NCI-H82 treated with DMSO at 0.1 percent for 48 hours (cell line): ENCODE measurements around the gene FHDC1.

Source experiments
- DNase-seq: peaks from one replicate; lab custom pipeline; 2025; ENCODE audit not compliant: unreplicated experiment; lab: John Stamatoyannopoulos, UW

Gene FHDC1

DNA sequence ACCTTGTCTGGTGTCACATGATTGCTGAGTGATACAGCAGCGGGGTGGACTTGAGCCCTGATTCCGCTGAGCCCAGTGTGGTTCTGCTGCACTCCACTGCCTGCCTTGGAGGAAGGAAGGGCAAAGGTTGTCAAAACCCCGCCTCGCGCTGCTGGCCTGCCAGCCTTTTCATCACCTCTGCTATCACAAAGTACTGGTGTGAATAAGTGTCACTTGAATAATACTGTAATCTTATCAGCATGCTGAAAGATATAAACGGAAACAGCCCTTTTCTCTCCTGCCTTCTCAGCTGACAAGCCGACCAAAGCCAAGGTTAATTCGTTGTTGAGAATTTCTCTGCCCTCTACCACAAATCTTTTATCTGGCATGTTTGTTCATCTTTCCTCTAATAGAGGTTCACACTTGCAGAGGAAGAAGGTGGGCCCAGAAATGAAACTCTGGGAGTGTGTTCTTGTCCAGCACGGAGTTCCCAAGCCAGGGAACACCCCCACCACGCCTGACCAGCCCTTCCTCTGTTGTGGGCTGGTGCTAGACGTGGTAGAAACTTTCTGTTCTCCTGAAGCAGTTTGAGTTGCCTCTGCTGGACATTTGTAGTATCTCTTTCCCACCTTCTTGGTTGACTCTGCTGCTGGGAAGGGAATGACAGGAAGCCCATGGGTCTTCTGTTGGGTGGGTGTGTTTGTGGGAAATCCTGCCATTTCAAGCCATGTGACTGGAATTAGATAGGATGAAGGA, 21.5 kb downstream of the FHDC1 start:
- DNase-seq: no peak

- DNase-seq: no peak
Measured at GRCh38 chr4:152959080-152959479, 23.0 kb downstream of the FHDC1 start.

DNA sequence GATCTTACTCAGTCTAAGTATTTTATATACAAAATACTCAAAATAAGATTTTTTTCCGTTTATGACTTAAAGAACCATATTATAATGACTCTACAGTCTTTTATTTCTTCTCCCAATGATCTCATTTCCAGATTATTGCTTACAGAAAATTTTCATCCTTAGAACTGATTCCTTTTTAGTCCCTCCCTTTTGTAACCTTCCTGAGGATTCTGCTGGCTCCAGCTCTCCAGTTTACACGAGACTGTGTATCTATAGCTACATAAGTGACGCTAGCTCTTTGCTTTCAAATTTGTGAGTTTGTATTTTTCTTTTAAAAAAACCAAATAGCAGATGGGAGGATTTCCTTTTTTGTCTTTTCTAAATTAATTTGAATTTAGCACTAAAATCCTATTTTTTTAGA, 24.0 kb downstream of the FHDC1 start:
- DNase-seq: no peak

DNA sequence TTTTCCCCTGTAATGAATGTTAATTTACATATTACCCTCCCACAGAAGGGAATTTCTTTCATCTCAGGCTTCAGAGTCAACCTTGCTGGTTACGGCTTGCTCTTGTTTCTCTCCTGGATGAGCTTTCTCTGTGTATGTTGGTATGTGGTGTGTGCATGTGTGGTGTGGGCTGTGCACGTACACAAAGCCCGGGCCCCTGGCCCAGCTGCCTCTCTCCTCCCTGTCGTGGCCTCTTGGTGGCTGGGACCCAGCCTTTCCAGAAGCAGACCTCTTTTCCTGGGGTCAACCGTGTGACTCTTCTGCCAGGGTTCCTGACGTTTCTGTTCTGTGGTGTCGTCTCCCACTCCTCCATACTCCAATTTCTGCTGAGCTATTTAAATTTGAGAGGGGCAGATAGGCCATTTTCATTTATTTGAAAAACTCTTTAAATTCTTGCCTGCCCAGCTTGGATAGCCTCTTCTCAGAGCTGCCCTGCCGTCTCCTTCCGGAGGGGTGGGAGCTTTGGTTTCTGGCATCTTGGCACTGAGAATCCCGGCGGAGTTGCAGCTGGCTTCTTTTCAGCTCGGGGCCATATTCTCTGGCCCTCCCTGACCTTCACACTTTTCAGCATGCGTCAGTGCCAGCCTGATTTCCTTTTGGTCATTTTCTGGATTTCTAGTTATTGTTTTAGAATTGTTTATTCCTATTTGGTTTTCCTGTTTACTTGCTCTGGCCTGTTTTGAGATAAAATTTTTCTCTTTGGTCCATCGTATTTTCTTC, 25.1 kb downstream of the FHDC1 start:
- DNase-seq: no peak

DNA sequence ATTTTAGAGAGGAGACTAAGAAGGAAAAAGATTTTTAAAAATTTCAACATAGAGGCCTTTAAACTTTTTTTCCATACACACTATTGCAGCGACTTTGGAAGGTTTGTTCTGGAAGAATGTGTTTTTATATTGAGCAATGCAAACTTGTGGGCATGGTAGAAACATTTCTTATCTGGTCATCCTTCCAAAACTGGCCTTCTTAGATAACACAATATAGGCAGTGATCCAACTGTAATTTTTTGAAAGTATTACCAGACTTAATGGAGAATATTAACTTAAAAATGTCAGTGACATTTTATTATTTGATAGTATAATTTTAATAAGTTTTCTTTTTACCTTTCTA, 25.6 kb downstream of the FHDC1 start:
- DNase-seq: no peak

GRCh38 chr4:152962150-152962549, 26.0 kb downstream of the FHDC1 start:
- DNase-seq: no peak

DNA sequence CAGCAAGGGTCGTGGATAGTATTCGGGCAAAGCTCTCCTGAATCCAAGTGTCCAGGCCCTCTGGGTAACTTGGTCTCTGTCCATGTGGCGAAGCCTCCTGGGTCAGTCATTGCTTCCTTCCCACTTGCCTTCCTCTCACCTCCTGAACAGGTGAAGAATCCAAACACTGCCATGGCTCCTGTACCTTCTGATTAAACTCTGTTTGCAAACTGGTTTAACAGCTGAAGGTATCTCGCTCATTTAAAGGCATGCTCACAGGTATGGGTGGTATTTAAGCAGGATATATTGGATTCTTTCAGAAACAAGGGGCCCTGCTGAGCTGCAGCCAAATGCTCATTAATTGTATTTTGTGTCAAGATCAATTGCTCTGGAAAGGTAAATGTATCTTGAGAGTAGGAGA, 28.2 kb downstream of the FHDC1 start:
- no peak for DNase-seq

DNA sequence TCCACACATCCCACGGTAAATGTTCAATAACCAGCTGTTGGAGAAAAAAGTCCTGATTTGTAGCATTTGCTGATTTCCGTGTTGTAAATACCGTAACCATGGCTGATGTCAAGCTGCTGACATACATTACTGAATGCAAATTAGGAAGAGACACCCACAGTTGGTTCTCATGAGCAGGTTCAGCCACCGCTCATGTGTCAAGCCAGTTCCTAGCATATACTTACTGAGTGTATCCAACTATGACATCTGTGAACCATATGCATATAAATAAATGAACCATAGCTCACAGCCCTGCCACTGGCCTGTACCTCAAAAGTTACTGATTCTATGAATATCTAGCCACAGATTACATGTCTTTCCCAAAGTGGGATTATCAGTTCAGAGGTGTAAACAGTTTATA, 29.5 kb downstream of the FHDC1 start:
- no peak for DNase-seq

GRCh38 chr4:152967907-152968306, 31.8 kb downstream of the FHDC1 start:
- no peak for DNase-seq

GRCh38 chr4:152968806-152969394, 32.8 kb downstream of the FHDC1 start:
- DNase-seq: no peak

GRCh38 chr4:152970102-152970820, 34.1 kb downstream of the FHDC1 start:
- no peak for DNase-seq

DNA sequence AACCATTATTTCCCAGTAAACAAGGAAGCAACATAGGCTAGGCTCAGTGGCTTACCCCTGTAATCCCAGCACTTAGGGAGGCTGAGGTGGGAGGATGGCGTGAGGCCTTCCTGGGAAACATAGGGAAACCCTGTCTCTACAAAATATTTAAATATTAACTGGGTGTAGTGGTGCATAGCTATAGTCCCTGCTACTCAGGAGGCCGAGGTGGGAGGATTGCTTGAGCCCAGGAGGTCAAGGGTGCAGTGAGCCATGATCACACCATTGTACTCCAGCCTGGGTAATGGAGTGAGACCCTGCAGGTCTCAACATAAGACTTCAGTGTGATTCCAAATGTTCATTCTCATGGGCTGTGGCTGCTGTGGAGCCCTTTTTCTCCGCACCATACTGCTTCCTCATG, 34.9 kb downstream of the FHDC1 start:
- no peak for DNase-seq

DNA sequence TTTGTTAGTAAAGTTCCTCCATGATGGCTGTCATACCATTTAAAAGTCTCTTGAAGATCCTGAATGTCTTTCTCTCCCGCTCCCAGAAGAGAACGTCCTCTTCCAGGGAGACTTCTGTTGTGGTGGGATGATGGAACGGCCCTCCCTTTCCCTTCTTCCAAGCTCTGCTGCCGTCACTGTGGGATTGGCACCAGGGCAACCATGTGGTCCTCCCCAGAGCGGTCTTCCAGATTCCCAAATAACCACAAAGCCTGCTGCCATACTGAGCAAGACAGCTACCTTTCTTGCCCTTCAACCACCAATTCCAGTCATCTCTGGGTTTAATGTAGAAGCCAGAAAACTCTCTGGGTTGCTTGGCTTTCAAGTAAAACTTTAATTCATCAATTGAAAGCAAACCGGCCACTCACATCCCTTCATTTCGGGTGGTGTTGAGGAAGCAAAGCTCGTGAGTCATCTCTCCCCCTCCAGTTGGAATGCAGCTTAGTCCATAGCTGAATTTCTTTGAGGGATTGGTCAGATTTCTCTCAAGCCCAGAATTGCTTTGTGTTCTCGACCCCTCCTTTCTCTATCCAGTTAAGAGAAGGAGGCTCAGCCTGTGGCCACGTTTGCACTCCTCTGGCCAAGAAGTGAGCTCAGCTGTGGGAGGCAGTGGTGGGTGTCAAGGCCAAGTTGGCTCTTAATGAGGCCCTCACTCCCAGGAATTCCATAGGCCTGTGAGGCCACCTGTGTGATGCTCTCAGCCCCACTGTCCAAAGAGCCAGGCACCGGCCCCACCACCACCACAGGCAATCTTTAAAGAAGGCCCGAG, 36.9 kb downstream of the FHDC1 start:
- no peak for DNase-seq

GRCh38 chr4:152973629-152974467, 37.7 kb downstream of the FHDC1 start:
- no peak for DNase-seq

DNA sequence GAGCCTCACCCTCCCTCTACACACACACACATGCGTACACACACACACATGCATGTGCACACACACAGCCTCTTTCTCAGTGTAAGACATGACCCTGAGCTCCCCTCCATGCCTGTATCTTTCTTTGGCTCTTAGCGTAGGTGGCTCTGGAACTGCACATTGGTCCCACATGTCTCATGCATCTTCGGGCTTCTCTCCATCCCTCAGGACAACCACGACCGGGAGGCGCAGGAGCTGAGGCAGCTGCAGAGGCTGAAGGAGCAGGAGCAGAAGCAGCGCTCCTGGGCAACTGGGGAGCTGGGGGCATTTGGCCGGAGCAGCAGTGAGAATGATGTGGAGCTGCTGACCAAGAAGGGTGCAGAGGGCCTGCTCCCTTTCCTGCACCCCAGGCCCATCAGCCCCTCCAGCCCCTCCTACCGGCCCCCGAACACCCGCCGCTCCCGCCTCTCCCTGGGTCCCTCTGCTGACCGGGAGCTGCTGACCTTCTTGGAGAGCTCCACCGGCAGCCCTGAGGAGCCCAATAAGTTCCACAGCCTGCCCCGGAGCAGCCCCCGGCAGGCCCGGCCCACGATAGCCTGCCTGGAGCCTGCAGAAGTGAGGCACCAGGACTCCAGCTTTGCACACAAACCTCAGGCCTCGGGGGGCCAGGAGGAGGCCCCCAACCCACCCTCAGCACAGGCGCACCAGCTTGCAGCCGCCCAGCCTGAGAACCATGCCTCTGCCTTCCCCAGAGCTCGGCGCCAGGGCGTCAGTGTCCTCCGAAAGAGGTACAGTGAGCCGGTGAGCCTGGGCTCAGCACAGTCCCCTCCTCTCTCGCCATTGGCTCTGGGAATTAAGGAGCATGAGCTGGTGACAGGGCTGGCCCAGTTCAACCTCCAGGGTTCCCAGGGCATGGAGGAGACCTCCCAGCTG, 38.6 kb downstream of the FHDC1 start:
- DNase-seq: no peak

DNA sequence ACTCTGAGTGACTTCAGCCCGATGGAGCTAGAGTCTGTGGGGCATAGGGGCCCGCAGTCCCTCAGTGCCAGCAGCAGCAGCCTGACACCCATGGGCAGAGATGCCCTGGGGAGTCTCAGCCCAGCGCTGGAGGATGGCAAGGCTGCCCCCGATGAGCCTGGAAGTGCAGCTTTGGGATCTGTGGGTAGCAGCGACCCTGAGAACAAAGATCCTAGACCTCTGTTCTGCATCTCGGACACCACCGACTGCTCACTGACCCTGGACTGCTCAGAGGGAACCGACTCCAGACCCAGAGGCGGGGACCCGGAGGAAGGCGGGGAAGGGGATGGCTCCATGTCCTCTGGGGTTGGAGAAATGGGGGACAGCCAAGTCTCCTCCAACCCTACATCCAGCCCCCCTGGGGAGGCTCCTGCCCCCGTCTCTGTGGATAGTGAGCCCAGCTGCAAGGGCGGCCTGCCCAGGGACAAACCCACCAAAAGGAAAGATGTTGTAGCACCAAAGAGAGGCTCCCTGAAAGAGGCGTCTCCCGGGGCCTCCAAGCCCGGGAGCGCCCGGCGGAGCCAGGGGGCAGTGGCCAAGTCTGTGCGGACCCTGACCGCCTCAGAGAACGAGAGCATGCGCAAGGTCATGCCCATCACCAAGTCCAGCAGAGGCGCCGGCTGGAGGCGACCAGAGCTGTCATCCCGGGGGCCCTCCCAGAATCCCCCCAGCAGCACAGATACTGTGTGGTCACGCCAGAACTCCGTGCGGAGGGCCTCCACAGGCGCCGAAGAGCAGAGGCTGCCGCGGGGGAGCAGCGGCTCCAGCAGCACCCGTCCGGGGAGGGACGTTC, 39.5 kb downstream of the FHDC1 start:
- no peak for DNase-seq

- DNase-seq: no peak
Measured at GRCh38 chr4:152976212-152976761, 40.2 kb downstream of the FHDC1 start.
